Astrocyte of the spinal cord (primary cell): ENCODE data around the gene DERA.
"Not testable (repeated sequence)": the region's sequence is repeated elsewhere in the genome, so short reads cannot be mapped to it uniquely, and the experiment has no call there.

Source experiments
- DNase-seq: peaks from one replicate; pipeline ENCODE4 v3.0.0; 2011; ENCODE audit warnings: low read depth, low spot score
- H3K4me3 ChIP-seq: 2 replicates; pipeline ENCODE4 v1.5.1; 2011; ENCODE audit warnings: low read depth, mild to moderate bottlenecking, low read length, moderate library complexity
- CTCF ChIP-seq: IDR thresholded peaks from 2 replicates; pipeline ENCODE4 v1.5.1; 2012; ENCODE audit warnings: low read depth, mild to moderate bottlenecking, low read length, inconsistent platforms
- in situ Hi-C: cut with HindIII; loops from 2 replicates; pipeline ENCODE4 v1.10.0; 2017; ENCODE audit warnings: low sequenced_read_pairs

The DERA gene

DNA sequence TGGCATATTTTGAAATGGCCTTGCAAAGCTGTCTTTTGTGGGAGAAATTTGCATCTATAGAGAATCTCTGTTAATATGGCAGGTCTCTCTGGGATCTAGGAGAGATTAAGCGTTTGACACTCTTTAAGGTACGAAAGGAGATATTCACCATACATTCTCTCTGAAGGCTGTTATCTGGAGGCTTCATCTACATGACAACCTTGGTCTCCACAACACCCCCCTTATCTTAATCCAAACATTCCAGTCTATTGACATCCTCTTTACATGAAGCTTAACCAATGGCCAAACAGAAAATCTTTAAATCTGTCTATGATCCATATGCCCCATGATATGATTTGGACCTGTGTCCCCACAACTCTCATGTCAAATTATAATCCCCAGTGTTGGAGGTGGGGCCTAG, 137.4 kb downstream of the DERA start:
- no peak for DNase-seq
- in situ Hi-C loops = no loop called here
- H3K4me3 ChIP-seq = no peak overlapping the region
- TF ChIP-seq CTCF = no peak

- no peak for DNase-seq
- TF ChIP-seq CTCF = no peak
- no peak overlapping the region for H3K4me3 ChIP-seq
- in situ Hi-C loops = no loop called here
These were observed 145.8 kb downstream of the DERA start for GRCh38 chr12:16056910-16057309.

- in situ Hi-C loops, H3K4me3 ChIP-seq, DNase-seq: not testable (repeated sequence)
These were observed 146.2 kb downstream of the DERA start for GRCh38 chr12:16057351-16057751.

GRCh38 chr12:16062611-16063010, 151.5 kb downstream of the DERA start:
- in situ Hi-C loops = no loop called here
- peak; percentile 2 for DNase-seq
- no peak overlapping the region for H3K4me3 ChIP-seq
- no peak for TF ChIP-seq CTCF

GRCh38 chr12:16063726-16064125, 152.6 kb downstream of the DERA start:
- no peak for TF ChIP-seq CTCF
- in situ Hi-C loops = no loop called here
- DNase-seq = no peak
- no peak overlapping the region for H3K4me3 ChIP-seq

GRCh38 chr12:16070113-16070512, 159.0 kb downstream of the DERA start:
- in situ Hi-C loops = no loop called here
- no peak for TF ChIP-seq CTCF

DNA sequence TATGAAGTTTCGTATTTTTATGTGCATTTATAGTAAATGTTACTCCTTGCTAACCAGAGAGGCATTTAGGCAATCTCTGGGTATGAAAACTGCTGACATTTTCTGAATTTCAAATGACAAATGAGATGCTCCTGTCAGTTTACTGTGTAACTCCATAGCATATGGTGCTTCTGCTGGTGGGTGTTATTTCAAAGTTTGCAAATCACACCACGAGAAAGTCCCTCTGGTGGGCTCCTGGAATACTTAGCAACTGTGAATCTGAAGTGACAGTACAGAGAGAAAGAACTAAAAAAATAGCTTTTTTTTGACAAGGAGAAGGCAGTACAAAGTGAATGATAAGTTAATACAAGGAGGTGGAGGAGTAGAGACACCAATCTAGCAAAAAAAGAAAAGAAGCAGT, 161.5 kb downstream of the DERA start:
- no peak for DNase-seq
- H3K4me3 ChIP-seq = no peak overlapping the region
- TF ChIP-seq CTCF = no peak
- in situ Hi-C loops = no loop called here

More at GRCh38 chr12:16070113-16070512, 159.0 kb downstream of the DERA start:
- no peak overlapping the region for H3K4me3 ChIP-seq
- DNase-seq = no peak
